HG02623 (cell line): ENCODE data around the gene ZNF200.

Experiments
- ATAC-seq: cut with Tn5 transposase; IDR thresholded peaks from one replicate; pipeline ENCODE4 v1.9.1; 2021; ENCODE audit warnings: moderate library complexity; ENCODE audit not compliant: unreplicated experiment

The ZNF200 gene

DNA sequence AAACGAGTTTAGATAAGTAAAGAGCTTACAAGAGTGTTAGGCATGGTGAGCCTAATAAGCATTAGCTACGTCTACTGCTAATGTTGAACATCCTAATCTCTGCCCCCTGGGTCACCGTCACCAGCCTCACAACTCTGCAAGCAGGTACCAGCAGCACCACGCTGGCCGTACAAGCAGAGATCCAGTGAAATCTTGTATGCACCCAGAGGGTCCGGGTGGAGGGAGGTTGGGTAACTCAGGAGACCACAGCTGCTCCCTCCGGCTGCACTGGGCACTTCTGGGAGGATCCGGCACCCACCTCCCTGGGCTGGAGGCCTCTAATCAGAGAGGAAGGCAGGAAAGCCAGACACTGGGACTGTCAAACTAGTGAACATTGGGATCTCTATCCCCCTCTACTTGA, 55.3 kb downstream of the ZNF200 start:
- ATAC-seq: no peak

DNA sequence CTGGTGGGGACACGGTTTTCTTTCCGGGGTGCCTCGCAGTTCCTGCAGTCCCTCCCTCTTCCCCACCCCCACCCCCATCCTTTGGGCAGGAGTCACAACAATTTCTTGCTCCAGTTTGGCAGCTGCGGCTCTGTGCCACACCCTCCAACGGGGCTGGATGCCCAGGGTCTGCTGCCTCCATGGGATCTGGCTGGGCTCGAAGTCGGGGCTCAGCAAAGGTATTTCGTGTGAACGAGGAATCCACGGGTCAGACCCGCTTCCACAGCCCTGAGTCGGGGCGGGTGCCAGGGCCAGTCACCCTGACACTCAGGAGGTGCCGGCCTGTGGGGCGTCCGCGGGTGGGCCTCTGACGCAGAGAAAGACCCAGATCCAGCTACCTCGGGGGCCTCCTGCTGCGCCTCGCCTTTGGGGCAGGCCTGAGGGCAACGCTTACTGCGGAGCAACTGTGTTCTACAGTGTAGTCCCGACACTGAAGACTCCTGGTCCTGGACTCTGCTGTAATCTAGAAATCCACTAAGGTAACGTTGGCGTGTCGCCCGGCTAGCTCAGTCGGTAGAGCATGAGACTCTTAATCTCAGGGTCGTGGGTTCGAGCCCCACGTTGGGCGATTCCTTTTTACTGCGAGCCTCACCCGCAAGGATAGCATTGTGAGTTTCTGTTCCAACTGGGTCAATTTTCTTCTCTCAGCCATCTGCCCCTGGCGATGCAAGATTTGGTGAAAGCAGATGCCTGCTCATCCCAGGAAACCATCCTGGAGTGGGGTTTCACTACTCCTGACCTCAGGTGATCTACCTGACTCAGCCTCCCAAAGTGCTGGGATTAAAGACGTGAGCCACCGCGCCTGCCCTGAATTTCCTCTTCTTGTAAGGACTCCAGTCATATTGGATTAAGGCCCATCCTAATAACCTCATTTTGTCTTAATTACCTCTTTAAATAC, 59.5 kb downstream of the ZNF200 start:
- ATAC-seq: no peak

DNA sequence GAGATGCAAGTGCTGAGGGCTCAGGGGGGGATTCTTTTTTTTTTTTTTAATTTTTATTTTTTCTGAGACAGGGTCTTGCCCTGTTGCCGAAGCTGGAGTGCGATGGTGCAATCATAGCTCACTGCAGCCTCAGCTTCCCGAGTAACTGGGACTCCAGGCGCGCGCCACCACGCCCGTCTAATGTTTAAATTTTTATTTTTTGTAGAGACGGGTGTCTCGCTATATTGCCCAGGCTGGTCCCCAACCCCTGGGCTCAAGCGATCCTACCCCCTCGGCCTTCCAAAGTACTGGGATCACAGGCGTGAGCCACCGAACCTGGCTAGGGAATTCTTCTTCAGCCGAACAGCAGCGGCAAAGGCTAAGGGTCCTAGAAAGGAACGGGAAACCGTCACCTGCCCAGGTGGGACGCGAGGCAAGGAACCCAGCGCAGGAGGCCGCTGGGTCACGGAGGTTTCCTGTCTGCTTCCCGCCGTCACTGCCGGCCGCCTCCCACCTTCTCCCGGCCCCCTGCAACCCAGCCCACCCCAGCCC, 60.3 kb downstream of the ZNF200 start:
- no peak for ATAC-seq

DNA sequence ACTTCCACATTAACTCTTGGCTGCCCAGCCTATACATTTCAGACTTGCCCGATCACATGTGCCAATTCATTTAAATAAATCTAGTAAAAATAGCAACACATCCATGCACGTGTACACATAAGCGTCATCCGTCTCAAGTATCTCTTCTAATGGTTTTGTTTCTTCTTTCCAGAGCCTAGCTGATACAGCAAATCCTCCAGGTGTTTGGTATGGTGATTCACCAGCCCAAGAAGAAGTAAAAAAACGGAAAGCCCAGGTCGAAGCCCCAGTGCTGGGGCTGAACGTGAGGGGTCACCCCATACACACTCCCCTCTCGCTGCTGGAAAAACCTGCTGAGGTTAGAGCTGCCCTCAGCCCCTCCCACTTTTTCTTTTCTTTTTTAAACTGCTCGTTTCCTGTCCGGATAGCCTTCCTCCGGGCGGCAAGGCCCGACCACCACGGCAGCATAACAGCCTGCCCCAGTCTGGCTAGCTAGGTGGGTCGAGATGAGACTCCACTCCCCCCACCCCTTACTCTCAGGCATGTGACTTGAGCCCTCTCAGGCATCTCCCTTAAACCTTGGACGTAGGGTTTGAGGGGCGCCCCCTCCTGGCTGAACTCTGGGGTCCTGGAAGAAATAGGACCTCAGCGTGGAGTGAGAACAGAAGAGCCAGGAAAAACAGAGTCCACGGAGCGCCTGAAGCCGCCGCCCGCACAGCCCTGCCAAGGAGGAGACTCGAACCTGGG, 60.9 kb downstream of the ZNF200 start:
- no peak for ATAC-seq
